Inflammatory macrophage (primary cell): ENCODE results near the gene SMDT1.
A peak's percentile ranks its signal among the peaks of the same experiment; 100 is the strongest.

Experiments used
- DNase-seq, 2 donors: peaks; one replicate each; pipeline ENCODE4 v3.0.0-alpha.2; 2020 to 2022
- total RNA-seq, 18 experiments: gene quantifications; one replicate each; lab custom pipeline; 2026; ENCODE audit warnings: mixed read lengths in 6 of 18, inconsistent platforms in 2 of 18; lab: John Stamatoyannopoulos, UW

SMDT1 gene
- 6.6 to 15.7 (median 11.9) reads per million in 18 experiments for total RNA-seq

GRCh38 chr22:42079319-42080251, at the start of gene SMDT1:
TSS of gene SMDT1 (plus strand) at chr22:42079700. CDS start at chr22:42079769, 69 bp downstream.
- DNase-seq, result peak; percentile 99

GRCh38 chr22:42033263-42034181, 46.0 kb upstream of the SMDT1 start:
- DNase-seq, result no peak

- DNase-seq, result no peak
Measured at GRCh38 chr22:42035256-42035655, 44.2 kb upstream of the SMDT1 start.

GRCh38 chr22:42039271-42039670, 40.2 kb upstream of the SMDT1 start:
- DNase-seq, result no peak

GRCh38 chr22:42041784-42042183, 37.7 kb upstream of the SMDT1 start:
- no peak for DNase-seq

GRCh38 chr22:42050641-42051180, 28.8 kb upstream of the SMDT1 start:
- no peak for DNase-seq

GRCh38 chr22:42052765-42053164, 26.7 kb upstream of the SMDT1 start:
- no peak for DNase-seq

GRCh38 chr22:42056757-42057511, 22.6 kb upstream of the SMDT1 start:
- DNase-seq, result no peak

- no peak for DNase-seq
Measured at GRCh38 chr22:42060489-42060888, 19.0 kb upstream of the SMDT1 start.

GRCh38 chr22:42061041-42061440, 18.5 kb upstream of the SMDT1 start:
- no peak for DNase-seq

- DNase-seq, result no peak
Measured at GRCh38 chr22:42062506-42063170, 16.9 kb upstream of the SMDT1 start.

- no peak for DNase-seq
Measured at GRCh38 chr22:42064629-42065028, 14.9 kb upstream of the SMDT1 start.

GRCh38 chr22:42065438-42066125, 13.9 kb upstream of the SMDT1 start:
- no peak for DNase-seq

- no peak for DNase-seq
Measured at GRCh38 chr22:42066126-42066761, 13.3 kb upstream of the SMDT1 start.

- DNase-seq, result no peak
Measured at GRCh38 chr22:42066937-42067336, 12.6 kb upstream of the SMDT1 start.

GRCh38 chr22:42067671-42068251, 11.7 kb upstream of the SMDT1 start:
- no peak for DNase-seq

GRCh38 chr22:42068291-42068690, 11.2 kb upstream of the SMDT1 start:
- DNase-seq, result no peak

- peak; percentile 68 to 73 for DNase-seq
Measured at GRCh38 chr22:42069801-42070516, 9.5 kb upstream of the SMDT1 start.
